GM18907 (cell line): ENCODE measurements around the gene TTLL3.
A peak's percentile ranks its signal among the peaks of the same experiment; 100 is the strongest.
"Not testable (repeated sequence)": the region's sequence is repeated elsewhere in the genome, so short reads cannot be mapped to it uniquely, and the experiment has no call there.

ENCODE experiments used
- ATAC-seq: cut with Tn5 transposase; IDR thresholded peaks from one replicate; pipeline ENCODE4 v1.9.1; 2021; ENCODE audit warnings: mild to moderate bottlenecking, moderate library complexity; ENCODE audit not compliant: unreplicated experiment

TTLL3 gene, protein sequence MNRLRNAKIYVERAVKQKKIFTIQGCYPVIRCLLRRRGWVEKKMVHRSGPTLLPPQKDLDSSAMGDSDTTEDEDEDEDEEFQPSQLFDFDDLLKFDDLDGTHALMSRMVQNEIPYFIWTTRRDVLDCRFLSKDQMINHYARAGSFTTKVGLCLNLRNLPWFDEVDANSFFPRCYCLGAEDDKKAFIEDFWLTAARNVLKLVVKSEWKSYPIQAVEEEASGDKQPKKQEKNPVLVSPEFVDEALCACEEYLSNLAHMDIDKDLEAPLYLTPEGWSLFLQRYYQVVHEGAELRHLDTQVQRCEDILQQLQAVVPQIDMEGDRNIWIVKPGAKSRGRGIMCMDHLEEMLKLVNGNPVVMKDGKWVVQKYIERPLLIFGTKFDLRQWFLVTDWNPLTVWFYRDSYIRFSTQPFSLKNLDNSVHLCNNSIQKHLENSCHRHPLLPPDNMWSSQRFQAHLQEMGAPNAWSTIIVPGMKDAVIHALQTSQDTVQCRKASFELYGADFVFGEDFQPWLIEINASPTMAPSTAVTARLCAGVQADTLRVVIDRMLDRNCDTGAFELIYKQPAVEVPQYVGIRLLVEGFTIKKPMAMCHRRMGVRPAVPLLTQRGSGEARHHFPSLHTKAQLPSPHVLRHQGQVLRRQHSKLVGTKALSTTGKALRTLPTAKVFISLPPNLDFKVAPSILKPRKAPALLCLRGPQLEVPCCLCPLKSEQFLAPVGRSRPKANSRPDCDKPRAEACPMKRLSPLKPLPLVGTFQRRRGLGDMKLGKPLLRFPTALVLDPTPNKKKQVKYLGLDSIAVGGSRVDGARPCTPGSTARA

DNA sequence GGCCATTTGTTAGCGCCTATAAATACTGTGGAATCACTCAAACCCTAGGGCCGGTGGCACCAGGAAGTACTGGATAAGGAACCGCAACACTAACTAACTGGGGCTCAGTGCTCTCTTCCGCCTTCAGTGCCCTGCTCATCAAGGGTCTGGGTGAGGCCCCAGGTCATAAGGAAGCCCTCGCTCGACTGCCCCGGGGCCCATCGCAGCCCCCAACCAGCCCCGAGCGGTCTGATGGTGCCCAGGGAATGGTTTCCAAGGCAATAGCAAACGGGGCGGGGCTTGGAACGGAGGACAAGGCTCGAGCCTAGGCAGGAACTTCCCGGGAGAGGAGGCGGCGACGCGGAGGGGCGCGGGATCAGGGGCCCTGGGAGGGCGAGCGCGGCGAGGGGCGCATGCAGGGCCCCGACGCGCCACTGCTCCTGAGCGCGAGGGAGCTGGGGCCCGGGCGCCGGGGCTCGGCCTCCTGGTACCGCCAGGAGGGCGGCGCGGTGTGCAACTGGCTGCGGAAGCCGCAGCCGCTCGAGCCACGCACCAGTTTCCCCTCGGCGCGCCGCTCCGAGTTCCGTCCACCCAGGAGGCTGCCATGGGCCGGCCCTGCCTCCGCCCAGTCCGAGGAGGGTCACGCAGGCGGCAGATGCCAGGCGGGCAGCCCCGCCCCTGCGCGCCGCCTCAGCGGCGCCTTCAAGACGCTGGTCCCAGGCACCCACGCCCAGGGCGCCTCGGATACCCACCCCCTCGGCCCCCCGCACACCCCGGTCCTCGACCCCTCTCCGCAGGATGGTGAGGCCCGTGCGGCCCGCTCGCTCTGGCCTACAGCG, at the start of gene TTLL3:
TSS of gene TTLL3 (plus strand) at position 648 of the 818 bp plus-strand sequence. CDS start 400 bp downstream, outside the sequence.
- peak; percentile 56 for ATAC-seq

DNA sequence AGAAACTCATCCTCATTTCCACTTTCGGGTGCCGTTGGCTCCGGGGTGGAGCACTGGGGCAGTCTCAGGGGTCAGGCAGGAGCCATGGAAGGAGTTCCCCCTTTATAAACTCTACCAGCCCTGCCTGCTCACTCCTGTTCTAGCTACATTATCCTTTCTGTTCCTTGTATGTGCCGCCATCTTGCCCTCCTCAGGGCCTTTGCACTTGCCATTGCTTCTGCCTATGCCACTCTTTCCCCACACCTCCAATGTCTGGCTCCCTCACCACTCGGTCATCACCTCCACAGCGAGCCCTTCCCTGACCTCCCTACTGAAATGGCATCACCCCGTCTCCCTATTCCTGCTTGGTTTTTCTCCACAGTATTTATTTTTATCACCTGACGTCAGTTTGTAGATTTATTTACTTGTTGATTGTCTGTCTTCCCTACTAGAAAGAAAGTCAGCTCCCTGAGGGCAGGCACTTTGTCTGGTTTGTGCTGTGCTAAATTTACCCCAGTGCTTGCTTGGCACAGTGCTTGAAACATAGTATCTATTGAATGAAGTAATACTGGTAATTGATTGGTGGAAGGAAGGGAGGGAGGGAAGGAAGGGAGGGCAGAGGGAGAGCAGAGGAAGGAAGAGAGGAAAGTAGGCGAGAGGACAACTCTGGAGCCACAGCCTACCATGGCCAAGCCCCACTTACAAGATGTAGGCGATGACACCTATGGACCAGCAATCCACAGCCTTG, 49.1 kb upstream of the TTLL3 start:
- no peak for ATAC-seq

DNA sequence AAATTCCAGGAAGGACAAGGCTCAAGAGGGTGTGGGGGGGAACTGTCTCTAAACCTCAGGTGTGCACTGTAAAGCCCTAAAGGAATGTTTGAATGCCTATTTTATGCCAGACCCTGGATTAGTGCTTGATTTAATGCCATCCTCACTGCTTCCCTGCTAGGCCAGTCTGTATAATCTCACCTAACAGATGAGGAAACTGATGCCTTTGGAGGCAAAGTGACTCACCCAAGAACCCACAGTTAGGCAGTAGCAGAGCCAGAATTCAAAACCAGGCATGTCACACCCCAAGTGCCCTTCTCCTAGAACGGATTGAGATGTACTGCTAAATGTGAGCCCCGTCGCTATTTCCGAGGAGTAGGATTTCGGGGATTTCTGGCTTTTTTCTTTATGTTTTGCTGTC, 48.1 kb upstream of the TTLL3 start:
- ATAC-seq = no peak

DNA sequence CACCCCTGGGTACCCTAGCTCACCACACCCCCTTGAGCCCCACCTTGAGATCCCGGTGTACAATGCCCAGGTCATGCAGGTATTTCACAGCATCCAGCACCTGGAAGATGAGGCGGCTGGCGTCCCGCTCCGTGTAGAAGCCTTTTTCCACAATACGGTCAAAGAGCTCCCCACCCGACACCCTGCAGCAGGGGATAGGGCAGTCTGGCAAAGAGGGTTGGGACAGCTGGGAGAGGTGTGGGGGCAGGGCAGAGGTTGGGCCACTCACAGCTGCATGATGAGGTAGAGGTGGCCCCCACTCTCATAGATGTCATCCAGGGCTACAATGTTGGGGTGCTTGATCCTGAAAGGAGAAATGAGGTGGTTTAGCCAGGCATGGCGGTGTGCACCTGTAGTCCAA, 47.2 kb upstream of the TTLL3 start:
- no peak for ATAC-seq

DNA sequence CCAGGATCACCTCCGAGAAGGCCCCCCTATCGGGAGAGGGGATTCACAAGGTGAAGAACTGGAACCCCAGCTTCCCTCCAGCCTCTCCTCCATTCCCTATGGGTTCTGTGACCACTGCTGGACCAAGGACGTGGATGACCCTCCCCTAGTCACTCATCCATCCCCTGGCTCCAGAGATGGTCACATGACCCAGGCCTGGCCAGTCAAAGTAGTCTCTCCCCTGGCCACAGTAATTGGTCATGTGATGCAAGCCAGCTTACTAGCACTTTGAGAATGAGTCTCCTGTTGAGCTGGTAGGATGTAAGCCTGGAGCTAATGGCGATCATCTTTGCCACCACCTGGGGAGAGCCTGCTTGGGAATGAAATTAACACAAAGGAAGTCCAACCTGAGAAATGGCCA, 44.2 kb upstream of the TTLL3 start:
- ATAC-seq = no peak

DNA sequence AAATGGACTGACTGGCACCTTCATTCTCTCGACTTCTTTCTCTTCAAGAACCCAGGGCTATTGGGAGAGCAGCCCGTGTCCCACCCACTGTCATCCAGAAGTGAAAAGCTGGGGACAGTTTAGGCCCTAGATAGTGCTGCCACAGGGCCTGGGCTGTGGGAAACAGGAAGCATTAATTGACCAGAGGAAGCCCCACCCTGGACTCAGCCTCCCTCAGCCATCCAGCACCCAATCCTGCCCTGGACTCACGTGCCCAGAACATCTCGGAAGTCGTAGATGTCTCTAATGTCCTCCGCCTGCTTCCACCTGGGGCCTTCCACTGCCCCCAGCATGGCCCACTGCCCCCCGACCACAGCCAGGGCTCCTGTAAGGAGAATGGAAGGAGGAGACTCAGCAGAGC, 42.6 kb upstream of the TTLL3 start:
- no peak for ATAC-seq

DNA sequence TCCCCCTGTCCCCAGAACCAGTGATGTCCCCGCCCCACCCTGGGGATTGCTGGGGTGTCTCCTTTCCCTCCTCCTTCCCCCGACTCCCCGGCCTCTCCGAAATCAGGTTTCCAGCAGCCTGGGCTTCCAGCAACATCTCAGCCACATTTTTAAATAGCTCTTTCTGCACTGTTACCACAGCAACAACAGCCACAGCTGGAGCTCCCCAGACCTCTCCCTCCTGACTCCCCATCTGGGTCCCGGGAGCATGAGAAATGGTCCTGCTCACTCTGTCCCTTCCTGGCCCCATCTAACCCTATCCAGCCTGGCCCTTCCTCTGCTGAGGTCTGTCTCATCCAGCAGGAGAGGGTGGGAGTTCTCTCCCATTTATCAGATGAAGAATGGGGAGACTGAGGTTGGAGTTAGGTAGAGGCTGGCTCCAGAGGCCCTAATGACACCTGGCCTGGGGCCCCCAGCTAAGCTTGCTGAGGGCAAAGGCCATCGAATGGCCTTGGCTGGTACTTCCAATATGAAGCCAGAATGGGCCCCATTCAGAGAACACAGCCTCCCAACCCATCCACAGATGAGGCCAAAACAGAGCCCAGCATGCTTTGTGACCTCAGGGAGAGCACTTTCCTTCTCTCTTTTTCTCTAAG, 41.8 kb upstream of the TTLL3 start:
- ATAC-seq = no peak

DNA sequence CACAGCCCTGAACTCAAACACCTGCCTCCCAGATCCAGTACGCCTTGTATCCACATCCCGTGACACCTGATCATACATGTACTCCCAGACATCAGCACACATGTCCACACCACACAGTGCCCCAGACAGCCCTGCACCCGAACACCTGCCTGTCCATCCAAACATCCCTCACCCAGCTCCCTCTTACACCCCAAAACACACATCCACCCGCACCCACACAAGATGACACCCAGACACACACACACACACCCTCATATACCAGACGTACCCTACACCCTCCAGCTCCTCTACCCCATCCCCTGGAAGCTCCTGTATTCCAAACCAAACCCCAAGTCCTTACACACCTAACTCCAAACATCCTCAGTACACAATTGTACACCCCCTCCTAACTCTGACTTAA, 41.0 kb upstream of the TTLL3 start:
- no peak for ATAC-seq

DNA sequence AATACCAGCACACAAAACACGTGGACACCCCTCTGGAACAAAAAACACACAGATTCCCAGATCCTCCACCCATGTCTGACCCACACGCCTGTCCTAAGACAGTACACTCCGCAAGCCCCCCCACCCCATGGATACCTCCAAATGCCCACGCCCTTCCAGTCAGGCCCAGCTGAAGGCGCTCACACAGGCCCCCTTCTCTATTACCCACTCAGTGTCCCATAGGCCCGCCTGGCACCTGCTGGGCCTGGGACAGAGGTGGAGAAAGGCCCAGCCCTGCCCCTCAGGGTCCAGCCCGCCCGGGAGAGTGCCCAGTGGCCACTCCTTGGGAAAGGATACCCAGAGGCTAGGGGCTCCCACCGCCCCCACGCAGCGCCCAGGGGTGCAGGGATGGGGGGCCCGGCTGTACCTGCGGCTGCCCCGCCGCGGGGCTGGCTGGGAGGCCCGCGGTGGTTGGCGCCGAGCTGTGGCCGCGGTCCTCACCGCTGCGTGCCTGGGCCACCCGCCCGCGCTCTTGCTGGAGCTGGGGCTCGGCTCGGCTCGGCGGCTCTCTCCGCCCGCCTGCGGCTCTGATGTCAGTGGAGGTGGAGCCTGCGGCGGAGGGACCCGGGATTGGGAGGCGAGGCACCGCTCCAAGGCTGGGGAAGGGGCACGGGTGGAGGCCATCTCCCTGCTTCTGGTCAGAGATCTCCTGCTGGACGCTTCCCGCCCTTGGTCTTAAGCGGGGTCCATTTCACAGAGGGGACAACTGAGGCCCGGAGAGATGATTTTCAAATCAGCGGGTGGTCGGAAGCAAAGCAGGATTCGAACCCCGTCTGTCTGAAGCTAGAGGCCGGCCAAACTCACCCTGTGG, 40.4 kb upstream of the TTLL3 start, which contains the start of gene CAMK1:
TSS of gene CAMK1 (minus strand) at position 522 of the 850 bp plus-strand sequence. CDS start 2,198 bp downstream, outside the sequence.
- no peak for ATAC-seq

DNA sequence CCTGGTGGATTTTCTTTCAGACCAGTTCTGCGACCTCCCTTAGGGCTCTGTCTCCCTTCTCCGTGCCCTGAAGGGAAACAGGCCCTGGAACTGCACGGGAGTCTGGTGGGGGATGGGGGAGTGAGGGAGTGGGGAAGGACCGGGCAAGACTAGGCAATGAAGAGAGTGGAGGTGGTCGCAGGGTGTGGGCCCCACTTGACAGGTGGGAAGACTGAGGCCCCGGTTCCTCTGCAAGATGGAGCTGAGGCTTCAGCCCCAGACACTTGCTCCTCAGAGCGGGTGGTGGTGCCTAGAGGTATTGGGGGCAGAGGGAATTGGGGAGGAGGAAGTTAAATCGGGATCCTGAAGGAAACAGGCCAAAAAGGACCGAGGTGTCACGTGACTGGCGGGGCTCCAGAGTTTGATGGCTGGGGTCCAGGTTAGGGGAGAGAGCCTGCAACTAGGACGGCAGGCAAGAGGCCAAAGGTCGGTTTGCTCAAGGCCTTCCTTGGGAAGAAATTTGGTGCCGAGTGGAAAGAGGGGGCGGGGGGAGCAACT, 39.7 kb upstream of the TTLL3 start:
- no peak for ATAC-seq

DNA sequence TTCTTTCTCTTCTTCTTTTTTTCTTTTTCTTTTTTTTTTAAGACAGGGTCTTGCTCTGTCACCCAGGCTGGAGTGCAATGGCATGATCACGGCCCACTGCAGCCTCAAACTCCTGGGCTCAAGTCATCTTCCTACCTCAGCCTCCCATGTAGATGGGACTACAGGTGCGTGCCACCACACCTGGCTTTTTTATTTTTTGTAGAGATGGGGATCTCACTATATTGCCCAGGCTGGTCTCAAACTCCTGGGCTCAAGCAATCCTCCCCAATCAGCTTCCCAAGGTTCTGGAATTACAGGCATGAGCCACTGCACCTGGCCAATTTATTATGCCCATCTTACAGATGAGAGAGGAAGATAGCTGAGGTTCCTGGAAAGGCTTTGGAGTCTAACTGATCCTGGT, 39.1 kb upstream of the TTLL3 start:
- ATAC-seq = not testable (repeated sequence)

DNA sequence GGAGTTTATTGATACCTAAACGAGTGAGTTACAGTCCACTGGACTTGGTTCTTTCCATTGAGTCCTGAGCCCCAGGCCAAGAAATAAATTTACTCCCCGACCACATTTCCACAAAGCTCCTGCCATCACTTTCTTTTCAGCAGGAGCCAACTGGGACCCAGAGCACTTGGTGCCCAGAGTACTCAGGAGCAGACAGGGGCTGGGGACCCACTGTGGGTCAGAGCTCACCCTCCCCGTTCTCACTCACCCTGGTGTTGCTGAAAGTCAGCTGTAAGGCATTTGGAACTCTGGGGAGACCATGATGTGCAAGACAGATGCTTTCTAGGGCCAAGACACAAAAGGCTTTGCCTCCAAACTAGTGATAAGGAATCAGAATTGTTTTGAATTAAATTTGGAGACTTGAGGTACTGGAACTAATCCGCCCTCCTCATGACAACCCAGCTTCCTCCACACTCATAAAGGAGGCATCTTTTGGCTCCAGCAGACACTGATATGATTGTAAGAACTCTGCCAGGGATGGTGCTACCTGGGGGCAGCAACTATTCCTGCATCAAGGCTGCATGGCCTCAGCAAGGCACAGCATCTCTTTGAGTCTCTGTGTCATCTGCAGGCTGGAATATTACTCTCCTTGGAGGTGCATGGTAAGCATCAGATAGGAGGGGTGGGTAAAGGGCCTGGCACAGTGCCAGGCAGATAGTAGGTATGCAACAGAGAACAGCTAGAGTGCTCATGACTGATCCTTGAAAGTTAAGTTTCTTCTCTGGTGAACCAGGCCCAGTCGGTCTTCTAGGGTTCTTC, 33.0 kb upstream of the TTLL3 start:
- ATAC-seq = no peak

DNA sequence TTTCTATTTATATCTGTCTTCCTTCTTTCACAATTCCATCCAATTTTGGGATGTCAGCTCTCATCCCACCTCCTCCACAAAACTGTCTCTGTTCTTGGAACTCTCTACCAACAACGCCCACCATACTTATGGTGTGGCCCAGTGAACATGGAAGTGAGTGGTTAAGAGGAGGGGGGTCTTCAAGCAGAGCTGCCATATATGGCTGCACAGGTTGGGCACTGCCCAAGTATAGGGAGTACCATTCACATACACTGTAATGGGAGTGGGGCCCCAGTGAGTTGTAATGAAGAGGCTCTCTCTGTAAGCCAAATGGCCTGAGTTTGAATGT, 32.4 kb upstream of the TTLL3 start:
- no peak for ATAC-seq

DNA sequence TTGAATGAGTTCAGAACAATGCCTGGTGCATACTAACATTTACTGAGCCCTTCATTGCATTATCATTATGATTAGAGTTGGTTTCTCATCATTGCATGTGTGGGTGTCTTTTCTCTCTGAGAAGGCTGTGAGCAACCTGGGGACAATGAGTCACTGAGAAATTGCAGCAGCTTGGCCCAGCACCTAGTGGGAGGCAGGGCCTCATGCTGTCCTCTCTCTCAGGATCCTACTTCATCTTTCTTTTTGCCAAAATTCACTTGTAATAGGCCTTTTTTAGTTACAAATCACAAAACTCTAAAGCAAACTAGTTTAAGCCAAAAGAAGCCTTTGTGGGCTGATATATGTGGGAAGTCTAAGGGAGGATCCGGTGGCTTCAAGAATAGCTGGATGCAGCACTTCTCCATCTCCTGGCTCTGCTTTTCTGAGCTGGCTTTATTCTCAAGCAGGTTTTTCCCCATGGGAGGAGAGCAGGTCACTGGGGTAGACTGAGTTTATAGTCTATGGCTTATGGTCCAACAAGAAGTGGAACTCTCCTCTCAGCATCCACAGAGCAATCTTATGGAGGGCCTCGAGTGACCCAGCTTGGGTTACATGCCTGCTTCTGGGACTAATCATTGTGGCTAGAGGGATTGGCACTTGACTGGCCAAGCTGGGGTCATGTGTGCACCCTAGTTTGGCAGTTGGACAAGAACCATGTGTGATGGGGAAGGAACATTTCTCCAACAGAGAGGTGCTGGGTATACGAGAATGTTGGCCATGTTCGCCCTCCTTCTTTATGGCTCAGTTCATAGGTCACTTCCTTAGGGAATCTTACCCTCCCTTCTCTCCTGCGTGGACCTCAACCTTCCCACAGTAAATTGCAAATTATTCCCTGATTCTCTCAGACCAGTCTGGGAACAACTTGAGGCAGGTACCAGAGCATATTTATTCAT, 31.7 kb upstream of the TTLL3 start:
- no peak for ATAC-seq

DNA sequence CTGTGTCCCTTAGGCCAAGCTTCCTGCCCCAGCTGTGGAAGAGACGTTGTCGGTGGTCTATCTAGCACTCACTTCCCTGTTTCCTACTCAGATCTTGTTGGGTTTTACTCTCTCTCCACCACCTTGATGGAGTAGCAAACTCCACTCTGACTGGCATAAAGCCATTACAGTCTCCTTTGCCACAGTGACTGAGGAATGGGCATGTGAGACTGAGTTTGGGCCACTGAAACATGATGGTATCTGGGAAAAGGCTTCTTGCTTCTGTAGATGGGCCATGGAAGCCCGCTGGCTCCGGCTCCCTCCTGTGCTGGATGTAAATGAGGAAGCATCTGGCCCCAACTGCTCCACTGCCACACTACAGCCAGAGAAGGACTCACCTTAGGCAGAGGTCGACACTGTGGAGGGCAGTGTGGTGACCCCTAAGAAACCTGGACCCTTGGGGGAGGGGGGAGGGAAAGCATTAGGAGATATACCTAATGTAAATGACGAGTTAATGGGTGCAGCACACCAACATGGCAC, 30.9 kb upstream of the TTLL3 start:
- ATAC-seq = no peak

DNA sequence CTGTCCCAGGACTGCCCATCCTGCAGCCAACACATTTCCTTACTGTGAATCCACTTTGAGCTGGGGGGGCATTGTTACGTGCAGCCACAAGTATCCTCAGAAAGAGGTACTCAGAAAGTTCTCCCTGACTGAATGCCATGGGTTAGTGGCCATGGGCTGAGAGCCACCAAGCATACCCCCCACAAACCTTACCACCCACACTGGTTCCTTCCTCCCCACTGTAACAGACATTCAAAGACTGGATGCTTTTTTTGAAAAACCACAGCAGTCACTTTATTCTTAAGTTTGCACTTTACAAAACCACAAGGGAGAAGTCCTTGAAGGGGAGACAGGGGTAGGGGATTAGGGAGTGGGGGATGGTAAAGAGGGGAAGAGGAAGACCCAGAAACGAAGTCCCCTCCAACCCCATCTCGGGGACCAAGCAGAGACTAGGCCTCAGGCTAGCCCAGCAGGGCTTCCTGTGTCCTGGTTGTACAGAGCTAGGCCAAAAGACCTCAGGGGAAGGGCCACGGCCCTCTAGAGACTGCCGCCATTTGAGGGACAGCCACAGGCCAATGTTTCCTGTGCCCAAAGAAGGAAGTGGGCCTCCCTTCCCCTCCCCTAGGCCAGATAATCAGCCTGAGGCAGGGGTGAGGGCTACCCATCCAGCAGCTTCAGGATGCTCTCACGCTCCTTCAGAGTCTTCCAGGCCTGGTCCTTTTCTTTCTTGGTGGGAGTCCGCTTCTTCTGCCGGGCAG, 30.2 kb upstream of the TTLL3 start:
- ATAC-seq = peak; percentile 68
